ENCODE data around the gene AGAP1. TPM values are rescaled to one million over a fixed set of nuclear protein-coding genes. Genes with fewer than 3 reads are reported as not detected.
"Not testable (repeated sequence)": the region's sequence is repeated elsewhere in the genome, so short reads cannot be mapped to it uniquely, and the experiment has no call there.

The AGAP1 gene
- total RNA-seq, 1 donor from 2014 or later = 9.0 TPM

DNA sequence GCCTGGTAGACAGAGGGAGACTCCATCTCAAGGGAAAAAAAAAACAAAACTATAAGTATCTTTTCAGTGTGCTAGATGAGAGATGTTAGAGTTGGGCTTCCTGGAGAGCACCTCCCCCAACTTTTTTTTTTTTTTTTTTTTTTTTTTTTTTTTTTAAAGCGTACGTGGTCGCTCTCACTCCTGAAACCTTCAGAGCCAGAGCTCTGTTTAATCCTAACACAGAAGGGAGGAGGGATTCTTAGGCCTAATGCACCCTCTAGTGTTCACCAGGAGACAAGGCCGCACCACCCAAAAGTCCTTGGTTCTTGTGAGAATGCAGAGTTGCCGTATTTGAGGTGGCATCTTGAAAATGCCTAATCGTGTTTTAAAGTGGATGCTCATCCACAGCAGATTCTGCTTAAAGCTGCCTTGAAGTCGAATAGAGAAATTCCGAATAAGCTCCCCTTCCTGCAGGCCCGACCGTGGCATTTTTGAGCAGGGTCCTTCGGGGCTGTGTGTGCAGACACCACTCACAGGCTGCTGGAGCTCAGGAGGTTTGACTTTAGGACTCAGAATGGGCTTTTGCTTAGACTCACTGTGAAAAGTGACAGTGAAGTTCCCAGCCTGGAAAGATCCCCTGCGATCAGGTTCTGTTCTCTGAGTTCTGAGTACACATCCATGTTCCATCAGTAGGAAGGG lies 252.6 kb downstream of the AGAP1 start:
- DNase-seq = peak; percentile 88

DNA sequence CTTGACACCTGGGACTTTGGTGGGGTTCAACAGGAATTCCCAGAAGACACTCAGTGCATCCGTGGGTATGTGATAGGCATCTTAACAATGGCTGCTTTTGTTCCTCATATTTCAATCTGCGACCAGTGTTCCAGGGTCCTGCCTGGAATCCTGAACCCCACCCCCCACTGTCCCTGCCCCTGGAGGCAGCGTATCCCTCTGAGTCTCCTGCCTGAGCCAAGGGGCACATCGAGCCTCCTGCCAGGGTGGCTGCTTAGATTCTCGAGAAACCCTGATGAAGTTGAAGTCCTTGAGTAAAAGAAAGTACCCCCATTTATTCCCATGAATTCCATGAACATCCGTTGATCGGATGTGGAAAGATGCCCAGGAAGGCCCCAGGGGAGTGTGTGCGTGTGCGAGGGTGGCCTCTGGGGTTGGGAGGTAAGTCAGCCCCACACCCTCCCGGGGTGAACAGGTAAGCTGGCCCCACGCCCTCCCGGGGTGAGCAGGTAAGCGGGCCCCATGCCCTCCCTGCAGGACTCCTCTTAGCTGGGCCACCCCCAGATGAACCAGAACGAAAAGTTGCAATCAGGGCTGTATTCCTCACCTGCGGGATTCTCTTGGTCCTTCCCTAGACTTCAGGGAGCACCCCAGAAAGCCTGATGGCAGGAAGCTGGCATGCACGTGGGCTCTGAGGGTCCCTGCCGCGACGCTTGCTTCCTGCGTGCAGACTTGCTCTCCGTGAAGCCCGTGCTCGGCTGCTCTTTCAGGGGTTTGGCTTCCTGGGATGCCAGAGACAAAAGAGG lies 253.3 kb downstream of the AGAP1 start:
- DNase-seq = no peak

GRCh38 chr2:235747786-235748091 lies 253.9 kb downstream of the AGAP1 start:
- no peak for DNase-seq

DNA sequence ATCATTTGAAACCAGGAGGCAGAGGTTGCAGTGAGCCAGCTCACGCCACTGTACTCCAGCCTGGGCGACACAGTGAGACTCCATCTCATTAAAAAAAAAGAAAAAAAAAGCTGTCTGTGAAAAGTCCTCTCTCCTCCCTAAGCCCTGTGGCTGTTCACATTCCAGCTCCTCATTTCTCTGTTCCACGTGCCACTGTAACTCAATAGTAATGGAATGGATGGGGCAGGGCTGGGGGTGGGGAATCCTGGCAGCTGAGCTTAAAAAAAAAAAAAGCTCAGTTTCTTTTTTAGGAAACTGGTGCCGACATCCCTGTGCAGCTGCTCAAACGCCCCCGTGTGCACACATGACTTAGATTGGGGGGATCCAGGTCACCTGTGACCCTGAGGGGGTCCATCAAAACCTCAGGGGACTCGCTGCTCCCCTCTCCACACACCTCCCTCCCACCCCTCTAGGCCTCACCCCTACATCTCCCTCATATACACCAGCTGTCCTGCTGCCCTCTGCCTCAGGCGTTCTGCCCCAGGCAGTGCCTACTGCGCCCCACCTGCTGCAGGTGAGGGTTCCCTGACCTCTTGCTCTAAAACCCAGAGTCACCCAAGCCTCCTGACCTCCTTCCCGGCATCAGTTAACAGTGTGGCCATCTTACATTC lies 255.4 kb downstream of the AGAP1 start:
- no peak for DNase-seq

DNA sequence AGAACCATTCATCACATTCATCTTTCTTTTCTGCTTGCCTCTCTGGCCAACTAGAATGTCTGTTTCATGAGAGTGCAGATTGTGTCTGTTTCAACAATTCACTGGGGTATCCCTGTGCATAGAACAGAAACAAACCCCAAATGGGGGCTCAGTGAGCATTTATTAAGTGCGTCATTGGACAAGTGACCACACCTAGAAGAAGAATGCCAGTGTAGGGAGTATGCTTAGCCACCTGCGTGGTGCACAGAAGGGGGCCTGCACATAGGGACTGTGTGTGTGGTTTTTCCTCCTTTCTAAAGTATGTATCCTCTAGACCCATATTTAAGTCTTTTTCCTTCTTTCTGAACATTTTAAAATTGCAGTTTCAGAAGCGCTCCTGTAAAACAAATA lies 255.9 kb downstream of the AGAP1 start:
- DNase-seq = no peak

DNA sequence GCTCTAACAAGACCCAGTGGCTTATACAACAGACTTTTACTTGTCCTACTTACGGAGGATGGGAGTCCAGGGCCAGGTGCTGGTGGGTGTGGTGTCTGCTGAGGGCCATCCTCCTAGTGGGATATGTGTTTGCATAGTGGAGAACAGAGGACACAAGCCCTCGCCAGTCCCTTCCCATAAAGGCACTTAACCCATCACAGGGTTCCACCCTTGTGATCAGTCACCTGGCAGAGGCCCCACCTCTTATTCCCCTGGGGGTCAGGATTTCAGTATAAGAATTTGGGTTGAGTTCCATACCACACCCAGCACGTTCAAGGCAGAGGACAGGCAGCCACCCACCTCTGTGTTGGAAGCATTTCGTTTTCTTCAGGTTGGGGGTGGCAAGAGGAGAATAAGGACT lies 259.0 kb downstream of the AGAP1 start:
- DNase-seq = no peak

- DNase-seq = no peak
Observed at GRCh38 chr2:235754357-235755207, 260.7 kb downstream of the AGAP1 start.

- DNase-seq = no peak
Observed at GRCh38 chr2:235756491-235756890, 262.6 kb downstream of the AGAP1 start.

DNA sequence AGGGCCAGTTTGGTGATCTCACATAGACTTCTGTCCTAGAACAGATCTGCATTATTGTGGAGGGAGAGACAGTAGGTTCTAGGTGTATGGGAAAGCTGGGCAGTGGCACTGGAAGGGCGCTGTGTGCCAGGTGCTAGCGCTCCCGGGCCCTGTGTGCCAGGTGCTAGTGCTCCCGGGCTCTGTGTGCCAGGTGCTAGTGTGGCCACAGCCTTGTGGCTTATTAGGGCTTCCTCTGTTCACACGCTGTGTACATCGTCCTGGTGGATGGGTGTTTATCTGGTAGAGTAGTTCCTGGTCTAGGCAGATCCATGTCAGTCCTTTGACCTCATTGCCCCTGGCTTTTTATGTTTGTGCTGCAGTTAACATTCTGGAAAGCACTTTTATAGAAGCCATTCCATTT lies 263.4 kb downstream of the AGAP1 start:
- DNase-seq = no peak

GRCh38 chr2:235757640-235758039 lies 263.8 kb downstream of the AGAP1 start:
- no peak for DNase-seq

DNA sequence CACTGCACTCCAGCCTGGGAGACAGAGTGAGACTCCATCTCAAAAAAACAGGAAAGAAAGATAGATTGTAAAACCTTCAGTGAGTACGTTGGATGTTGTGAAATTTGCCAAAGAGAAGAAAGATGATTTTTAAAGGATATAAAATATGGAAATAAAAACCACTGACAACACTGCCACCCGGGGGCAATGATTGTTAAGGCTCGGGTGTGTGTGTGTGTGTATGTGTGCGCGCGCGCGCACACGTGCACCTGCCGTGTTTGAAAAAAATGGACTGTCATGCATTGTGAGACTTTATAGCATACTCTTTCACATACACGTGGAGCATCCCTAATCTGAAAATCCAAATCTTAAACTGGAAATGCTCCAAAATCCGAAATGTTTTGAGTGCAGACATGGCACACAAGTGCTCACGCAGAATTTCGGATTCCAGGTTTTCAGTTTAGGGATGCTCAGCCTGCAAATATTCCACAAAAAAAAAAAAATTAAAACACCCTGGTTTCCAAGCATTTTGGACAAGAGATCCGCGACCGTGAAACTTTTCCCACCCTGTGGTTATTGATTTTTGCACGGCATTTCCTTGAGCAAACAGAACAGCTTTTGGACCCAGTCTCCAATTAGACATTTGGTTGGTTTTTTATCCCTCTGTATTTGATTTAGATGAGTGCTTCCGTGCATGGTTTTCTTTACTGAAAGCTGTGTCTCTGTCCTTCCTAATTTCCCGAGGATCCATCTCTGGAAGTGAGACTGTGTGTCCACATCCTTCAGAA lies 269.2 kb downstream of the AGAP1 start:
- DNase-seq = peak; percentile 12

- DNase-seq = no peak
Observed at GRCh38 chr2:235763816-235764215, 270.0 kb downstream of the AGAP1 start.

- not testable (repeated sequence) for DNase-seq
Observed at GRCh38 chr2:235764478-235764877, 270.6 kb downstream of the AGAP1 start.

DNA sequence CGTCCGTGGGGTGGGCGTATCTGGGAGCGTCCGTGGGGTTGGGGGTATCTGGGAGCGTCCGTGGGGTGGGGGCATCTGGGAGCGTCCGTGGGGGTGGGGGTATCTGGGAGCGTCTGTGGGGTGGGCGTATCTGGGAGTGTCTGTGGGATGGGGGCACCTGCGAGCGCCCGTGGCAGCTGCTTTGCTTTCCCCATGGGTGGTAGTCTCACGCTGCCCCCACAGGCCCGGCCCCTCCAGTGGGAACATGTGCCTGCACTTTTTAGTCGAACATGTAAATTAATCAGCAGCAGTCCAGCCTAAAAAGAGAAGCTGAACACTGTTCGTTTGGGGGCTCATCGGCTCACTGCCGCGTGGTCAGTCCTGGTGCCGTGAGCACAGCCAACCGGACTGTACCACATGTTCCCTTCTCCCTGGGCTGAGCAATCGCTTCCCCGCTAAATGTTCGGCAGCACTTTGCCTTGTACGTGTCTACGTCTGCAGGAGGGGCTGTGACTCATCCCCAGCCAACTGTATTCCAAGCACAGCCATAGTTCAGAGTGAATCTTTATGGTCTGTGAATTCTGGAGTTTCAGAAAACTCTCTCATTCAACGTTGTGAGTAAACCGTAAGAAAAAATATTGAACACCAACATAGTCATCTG lies 271.5 kb downstream of the AGAP1 start:
- peak; percentile 14 for DNase-seq

DNA sequence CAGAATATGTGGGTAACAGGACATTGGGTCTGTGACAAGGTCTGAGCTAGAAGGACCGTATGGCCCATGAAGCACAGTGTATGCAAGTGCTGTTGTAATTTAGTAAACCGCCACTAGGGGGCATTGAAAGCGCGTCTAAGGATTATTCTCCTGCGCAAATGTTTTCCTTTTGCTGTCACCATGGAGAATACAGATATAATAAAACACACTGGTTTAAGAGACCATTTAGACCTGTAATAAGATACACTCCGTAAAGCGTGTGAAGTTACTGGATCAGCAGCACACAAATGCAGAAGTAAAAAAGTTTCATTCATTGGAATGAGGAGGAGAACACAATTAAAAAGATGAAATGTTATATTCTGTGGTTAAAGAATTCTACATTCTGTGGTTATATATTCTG lies 272.4 kb downstream of the AGAP1 start:
- DNase-seq = peak; percentile 92

GRCh38 chr2:235768606-235769005 lies 274.8 kb downstream of the AGAP1 start:
- no peak for DNase-seq

- no peak for DNase-seq
Observed at GRCh38 chr2:235769046-235769445, 275.2 kb downstream of the AGAP1 start.

GRCh38 chr2:235770909-235771820 lies 277.3 kb downstream of the AGAP1 start:
- no peak for DNase-seq

GRCh38 chr2:235773188-235773928 lies 279.5 kb downstream of the AGAP1 start:
- peak; percentile 67 for DNase-seq
